ENCODE measurements around the gene R3HDM2.

DNA sequence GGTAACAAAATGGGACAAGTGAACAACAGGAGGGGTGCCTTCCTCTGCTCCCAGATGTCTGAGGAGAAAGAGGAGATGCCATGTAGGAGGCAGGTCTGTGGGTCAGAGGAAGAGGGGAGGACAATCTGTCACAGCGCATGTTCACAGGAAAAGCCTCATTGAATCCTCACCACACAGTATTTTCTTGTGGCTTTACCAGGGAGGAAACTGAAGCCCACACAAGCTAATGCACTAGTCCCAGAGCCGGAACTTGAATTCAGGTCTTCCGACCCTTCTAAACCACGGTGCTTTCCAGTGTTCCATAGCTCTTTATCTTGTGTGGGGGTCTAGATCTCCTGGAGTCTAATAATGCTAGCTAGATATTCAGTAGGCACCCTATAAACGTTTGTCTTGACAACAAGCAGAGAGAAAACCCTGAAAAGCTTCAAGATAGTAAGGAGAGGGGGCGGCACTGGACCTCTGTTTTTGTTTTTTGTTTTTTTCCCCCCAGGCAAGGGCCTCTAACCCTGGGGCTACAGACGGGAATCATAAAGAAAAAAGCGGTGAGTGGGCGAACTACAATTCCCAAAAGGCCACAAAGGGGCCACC lies 201.7 kb downstream of the R3HDM2 start:
- TF ChIP-seq, protein P1, sequence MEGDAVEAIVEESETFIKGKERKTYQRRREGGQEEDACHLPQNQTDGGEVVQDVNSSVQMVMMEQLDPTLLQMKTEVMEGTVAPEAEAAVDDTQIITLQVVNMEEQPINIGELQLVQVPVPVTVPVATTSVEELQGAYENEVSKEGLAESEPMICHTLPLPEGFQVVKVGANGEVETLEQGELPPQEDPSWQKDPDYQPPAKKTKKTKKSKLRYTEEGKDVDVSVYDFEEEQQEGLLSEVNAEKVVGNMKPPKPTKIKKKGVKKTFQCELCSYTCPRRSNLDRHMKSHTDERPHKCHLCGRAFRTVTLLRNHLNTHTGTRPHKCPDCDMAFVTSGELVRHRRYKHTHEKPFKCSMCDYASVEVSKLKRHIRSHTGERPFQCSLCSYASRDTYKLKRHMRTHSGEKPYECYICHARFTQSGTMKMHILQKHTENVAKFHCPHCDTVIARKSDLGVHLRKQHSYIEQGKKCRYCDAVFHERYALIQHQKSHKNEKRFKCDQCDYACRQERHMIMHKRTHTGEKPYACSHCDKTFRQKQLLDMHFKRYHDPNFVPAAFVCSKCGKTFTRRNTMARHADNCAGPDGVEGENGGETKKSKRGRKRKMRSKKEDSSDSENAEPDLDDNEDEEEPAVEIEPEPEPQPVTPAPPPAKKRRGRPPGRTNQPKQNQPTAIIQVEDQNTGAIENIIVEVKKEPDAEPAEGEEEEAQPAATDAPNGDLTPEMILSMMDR (IDR thresholded peaks at IDR 0.05; ENCODE audit: insufficient read depth, low read depth, low read length), result no peak
- no peak for TF ChIP-seq EZH2 (IDR thresholded peaks at IDR 0.05; ENCODE audit: insufficient read depth, low read length)

Measured in astrocyte (in vitro differentiated cells and primary cell).